ENCODE data around the gene TGFBI. TPM values are rescaled to one million over a fixed set of nuclear protein-coding genes. Genes with fewer than 3 reads are reported as not detected.

The TGFBI gene
- total RNA-seq, 1 donor from 2014 or later, result 46.9 TPM

DNA sequence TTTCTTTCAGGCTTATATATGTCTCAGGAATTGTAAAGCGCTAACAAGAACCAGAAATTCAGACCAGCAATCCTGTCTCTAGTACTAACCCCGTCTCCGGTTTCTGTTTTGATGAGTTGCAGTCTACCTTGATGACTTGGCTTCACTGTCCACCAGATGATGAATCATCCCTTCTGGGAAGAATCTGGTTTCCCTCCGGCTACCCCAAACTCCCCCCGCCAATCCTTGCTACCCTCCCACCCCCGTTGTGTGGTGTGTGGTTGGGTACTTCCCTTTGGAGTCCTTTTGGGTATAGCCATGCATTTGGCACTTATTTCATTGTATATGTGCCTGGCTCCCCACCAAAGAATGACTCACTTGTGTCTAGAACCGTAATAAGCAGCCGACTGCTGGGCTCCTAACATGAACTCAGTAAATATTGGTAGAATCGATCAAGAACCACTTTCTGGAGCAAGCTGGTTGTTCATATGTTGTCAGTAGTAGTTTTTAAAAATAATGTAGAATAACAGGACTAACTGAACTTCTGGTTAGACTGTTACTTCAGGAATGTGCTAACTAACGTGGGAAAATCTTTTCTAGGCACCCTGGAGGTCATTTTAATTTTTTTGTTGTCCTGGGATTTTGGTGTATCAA is 8.3 kb upstream of the TGFBI start:
- intact Hi-C loops (cut with DNase I), result no loop called here
- no peak for DNase-seq (ENCODE audit: low spot score)

DNA sequence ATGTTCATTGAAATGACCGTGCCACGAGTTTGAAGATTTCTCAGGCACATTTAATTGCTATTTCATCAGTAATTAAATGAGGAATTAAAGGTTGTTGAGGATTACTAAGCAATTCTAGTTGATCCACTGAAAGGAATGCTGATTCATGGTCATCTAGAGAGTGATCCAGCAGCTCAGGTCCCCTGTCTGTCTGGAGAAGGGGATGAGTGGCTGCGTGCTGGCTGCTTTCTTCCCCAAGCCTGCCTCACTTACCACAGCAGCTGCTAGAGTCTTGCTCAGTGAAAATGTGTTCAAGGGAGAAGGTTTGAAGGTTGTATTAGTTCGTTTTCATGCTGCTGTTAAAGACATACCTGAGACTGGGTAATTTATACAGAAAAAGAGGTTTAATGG is 7.8 kb upstream of the TGFBI start:
- intact Hi-C loops (cut with DNase I), result no loop called here
- DNase-seq (ENCODE audit: low spot score), result no peak

DNA sequence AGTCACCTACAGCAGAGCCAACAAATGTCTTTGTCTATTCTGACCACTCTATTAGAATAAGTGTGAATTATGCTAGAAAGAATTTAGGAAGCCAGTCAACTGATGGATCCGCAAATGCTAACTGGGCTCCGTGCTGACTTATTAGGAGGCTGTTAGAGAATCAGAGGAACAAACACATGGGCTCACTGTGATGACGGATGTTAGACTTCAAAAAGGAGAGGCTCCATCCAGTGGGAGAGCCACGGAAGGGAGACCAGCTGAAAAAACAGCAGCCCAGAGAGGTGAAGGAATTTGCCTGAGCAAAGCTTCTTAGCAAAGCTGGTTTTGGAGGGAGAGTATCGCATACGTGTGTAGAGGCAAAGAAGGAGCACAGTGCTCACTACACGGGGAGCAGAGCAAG is 5.8 kb upstream of the TGFBI start:
- no peak for DNase-seq (ENCODE audit: low spot score)
- intact Hi-C loops (cut with DNase I), result no loop called here

DNA sequence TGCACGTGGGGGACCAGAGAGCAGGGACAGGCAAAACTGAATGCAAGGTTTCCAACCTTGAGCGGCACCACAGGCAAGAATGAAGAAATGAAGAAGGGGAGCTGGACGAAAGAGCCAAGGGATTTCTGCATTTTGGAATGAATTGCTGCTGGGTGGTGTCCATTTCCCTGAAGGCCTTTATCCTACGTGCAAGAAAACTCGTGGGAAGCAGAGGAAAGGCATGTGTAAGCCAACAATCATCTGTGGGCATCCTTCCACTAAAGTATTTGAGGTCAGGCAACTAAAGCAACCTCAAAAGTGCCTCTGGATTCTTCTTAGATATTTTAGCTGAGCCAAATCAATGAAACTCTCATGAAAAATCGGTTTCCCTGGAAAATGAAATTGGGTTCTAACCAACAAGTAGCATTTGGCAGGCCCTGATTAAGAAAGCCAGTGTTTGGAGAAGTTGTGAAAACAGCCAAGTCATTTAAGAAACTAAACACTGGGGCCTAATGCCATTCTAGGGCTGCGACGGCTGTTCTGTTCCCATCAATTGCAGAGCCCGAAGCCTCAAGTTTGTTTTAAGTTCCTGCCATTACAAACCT is 4.7 kb upstream of the TGFBI start:
- intact Hi-C loops (cut with DNase I), result no loop called here
- no peak for DNase-seq (ENCODE audit: low spot score)

- DNase-seq (ENCODE audit: low spot score), result no peak
- intact Hi-C loops (cut with DNase I), result no loop called here
Measured at GRCh38 chr5:136025900-136026299, 2.9 kb upstream of the TGFBI start.

DNA sequence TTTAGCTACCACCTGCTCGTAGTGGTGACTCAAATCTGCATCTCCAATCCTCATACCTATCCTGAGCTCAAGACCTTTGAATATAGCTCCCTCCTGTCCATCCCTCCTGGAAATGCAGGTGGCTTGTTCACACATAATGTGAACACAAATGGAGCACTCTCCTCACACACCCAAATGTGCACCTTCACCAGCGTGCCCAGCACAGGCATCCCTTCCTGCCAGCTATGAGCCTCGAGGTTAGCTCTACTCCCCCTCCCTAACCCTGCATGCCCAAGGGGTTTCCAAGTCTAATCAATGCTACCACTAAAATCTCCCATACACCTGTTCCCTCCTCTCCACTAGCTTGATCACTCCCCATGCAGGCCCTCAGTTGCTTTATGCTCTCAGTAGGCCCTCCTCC is 2.2 kb upstream of the TGFBI start:
- DNase-seq (ENCODE audit: low spot score), result no peak
- intact Hi-C loops (cut with DNase I), result no loop called here

DNA sequence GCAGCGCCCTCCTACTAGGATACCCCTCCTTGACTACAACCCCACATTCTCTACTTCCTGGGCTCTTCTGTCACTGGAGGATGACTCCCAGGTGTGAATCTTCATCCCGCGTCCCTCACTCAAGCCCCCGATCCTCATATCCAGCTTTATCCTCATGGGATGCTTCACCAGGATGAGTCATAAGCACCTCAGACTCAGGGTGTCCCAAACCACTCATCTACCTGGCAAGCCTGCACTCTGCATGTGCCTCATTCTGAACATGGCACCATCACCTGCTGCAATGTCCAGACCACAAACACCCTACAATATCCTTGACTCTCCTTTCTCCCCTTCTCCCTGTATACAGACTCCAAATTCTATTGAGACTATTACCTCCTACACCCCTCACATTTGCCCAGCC is 1.5 kb upstream of the TGFBI start:
- intact Hi-C loops (cut with DNase I), result no loop called here
- DNase-seq (ENCODE audit: low spot score), result no peak

DNA sequence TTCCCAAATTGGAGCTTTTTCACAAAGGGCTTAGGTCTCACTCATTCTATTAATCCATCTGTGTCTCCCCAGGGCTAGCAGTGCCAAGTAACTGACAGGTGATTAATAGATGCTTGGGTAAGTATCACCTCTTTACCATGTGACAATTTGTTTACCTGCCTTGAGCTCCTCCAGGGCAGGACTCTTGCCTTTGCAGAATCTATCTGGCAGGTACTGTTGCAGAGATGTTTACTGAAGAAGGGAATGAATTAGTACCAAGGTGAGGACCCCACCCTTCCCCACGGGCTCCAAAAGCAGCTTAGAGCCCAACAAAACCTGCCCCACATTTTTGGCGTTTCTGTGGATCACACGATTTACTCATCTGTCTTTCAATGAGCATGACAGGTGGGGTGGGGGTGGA is 698 bp upstream of the TGFBI start:
- no peak for DNase-seq (ENCODE audit: low spot score)

GRCh38 chr5:136030252-136030651 is 1.5 kb downstream of the TGFBI start:
- no peak for DNase-seq (ENCODE audit: low spot score)
- intact Hi-C loops (cut with DNase I), result loop anchor here (10.0 kb wide), 1 partner anchor 55 kb away; no protein-coding TSS in a partner anchor

More for the DNA sequence above, 698 bp upstream of the TGFBI start:
- intact Hi-C loops (cut with DNase I), result no loop called here

- no peak for DNase-seq (ENCODE audit: low spot score)
- intact Hi-C loops (cut with DNase I), result loop anchor here (10.0 kb wide), 1 partner anchor 54 kb away; no protein-coding TSS in a partner anchor
Measured at GRCh38 chr5:136030956-136031611, 2.3 kb downstream of the TGFBI start.

GRCh38 chr5:136031711-136032110 is 2.9 kb downstream of the TGFBI start:
- intact Hi-C loops (cut with DNase I), result loop anchor here (10.0 kb wide), 1 partner anchor 53 kb away; no protein-coding TSS in a partner anchor
- no peak for DNase-seq (ENCODE audit: low spot score)

- intact Hi-C loops (cut with DNase I), result loop anchor here (10.0 kb wide), 1 partner anchor 52 kb away; no protein-coding TSS in a partner anchor
- DNase-seq (ENCODE audit: low spot score), result no peak
Measured at GRCh38 chr5:136032564-136032963, 3.8 kb downstream of the TGFBI start.

- intact Hi-C loops (cut with DNase I), result loop anchor here (10.0 kb wide), 1 partner anchor 52 kb away; no protein-coding TSS in a partner anchor
- DNase-seq (ENCODE audit: low spot score), result no peak
Measured at GRCh38 chr5:136033234-136033633, 4.4 kb downstream of the TGFBI start.

DNA sequence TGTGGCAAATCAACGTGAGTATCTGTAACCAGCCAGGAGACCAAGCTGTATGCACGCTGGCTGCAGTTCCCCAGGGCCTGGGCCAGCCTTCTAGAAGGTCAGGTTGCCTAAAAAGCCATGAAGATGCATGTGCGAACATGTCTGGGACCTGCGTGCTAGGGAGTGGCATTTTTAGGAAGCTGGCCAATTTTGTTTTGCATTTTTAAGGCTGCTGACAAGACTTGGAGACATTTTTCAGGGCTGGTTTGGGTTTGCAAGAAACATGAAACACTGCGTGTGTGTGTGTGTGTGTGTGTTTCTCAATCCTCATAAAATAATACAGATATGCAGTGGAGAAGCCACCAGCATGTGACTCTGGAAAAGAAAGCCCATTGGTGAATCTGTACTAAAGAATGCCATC is 5.1 kb downstream of the TGFBI start:
- DNase-seq (ENCODE audit: low spot score), result no peak
- intact Hi-C loops (cut with DNase I), result loop anchor here (10.0 kb wide), 1 partner anchor 51 kb away; no protein-coding TSS in a partner anchor

DNA sequence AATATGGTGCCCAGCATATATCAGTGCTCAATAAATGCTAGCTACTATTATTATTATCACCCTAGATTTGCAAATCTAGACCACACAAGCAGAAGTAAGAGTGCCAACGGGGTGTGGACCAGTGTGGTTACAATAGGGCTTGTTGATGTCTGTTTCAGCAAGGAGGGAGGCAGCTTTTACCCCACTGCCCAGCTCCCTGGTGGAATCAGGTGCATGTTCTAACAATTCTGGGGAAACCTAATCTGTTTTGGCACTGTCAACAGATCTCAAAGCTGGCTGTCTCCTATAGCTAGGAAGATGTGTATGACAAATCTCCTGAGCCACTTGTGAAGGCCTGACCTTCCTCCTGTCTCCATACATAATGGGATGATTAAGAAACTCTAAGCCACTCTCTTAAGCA is 5.7 kb downstream of the TGFBI start:
- DNase-seq (ENCODE audit: low spot score), result no peak
- intact Hi-C loops (cut with DNase I), result loop anchor here (10.0 kb wide), 1 partner anchor 50 kb away; no protein-coding TSS in a partner anchor

DNA sequence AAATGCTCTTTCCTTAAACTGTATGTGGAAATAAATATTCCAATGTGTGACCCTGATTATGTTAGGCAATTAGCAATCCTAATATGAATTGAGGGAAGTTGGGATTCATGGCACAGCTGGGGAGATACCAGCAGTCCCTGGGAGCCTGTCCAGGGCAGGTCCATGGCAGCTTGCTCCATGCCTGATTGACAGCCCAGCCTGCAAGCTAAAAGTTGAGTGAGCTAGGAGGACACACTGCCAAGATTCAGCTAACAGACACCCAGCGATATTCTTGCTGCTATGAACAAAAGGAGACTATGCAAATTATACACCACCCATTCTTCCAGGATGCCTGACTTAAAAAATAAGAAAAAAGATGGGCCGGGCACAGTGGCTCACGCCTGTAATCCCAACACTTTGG is 6.2 kb downstream of the TGFBI start:
- intact Hi-C loops (cut with DNase I), result loop anchor here (10.0 kb wide), 1 partner anchor 50 kb away; no protein-coding TSS in a partner anchor
- no peak for DNase-seq (ENCODE audit: low spot score)

- DNase-seq (ENCODE audit: low spot score), result no peak
- intact Hi-C loops (cut with DNase I), result loop anchor here (10.0 kb wide), 1 partner anchor 49 kb away; no protein-coding TSS in a partner anchor
Measured at GRCh38 chr5:136035837-136036236, 7.0 kb downstream of the TGFBI start.

GRCh38 chr5:136036293-136036911 is 7.6 kb downstream of the TGFBI start:
- intact Hi-C loops (cut with DNase I), result loop anchor here (10.0 kb wide), 1 partner anchor 48 kb away; no protein-coding TSS in a partner anchor
- no peak for DNase-seq (ENCODE audit: low spot score)

DNA sequence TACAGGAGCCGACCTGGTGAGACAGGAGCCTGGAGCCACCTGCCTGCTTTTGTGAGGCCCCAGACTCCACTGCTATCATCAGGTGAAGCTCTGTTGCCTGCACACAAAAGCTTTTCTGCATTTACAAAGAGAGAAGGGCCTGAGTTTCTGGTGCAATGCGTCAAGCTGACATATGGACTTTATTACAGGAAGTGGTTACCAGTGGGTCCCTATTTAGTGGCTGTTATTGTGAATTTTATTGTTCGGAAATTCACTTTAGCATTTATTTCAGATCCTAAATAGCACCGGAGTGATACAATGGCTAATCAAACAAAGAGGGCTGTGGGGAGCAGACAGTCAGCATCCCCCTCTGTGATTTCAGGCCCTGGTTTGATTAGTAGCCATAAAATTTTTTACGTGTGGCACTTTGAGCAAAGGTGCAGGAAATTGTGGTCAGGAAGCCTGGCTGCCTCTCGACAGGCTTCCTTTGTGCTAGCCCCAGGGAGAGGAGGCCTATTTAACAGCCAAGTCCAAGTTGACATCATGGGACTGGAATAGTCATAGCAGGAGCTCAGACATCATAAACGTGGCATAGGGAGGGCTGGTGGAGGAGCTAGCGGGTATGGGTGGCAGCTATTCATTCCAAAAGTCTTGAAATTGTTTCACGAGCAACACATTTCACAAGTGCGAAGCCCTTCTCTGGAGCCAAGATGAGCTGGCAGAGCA is 8.4 kb downstream of the TGFBI start:
- no peak for DNase-seq (ENCODE audit: low spot score)

More for the DNA sequence above, 8.4 kb downstream of the TGFBI start:
- intact Hi-C loops (cut with DNase I), result loop anchor here (10.0 kb wide), 1 partner anchor 48 kb away; no protein-coding TSS in a partner anchor
